Stimulated activated CD8-positive, alpha-beta memory T cell treated with anti-CD3 and anti-CD28 coated beads, Interleukin-7, amount 100 ng/mL, for 24 hours (primary cell): Measurements from ENCODE around the gene RAET1L.
"Not testable (repeated sequence)": the region's sequence is repeated elsewhere in the genome, so short reads cannot be mapped to it uniquely, and the experiment has no call there.

Experiments
- DNase-seq: peaks from one replicate; pipeline ENCODE4 v3.0.0-alpha.2; 2020; ENCODE audit warnings: low read depth

Gene RAET1L

GRCh38 chr6:150016324-150017185, 8.8 kb downstream of the RAET1L start:
- DNase-seq = no peak

- DNase-seq = not testable (repeated sequence)
Measured at GRCh38 chr6:150015281-150016001, 9.9 kb downstream of the RAET1L start.

GRCh38 chr6:150014623-150015280, 10.6 kb downstream of the RAET1L start:
- not testable (repeated sequence) for DNase-seq

GRCh38 chr6:150013785-150014622, 11.3 kb downstream of the RAET1L start:
- DNase-seq = not testable (repeated sequence)

- not testable (repeated sequence) for DNase-seq
Measured at GRCh38 chr6:150012846-150013784, 12.2 kb downstream of the RAET1L start.

GRCh38 chr6:150008588-150008987, 16.7 kb downstream of the RAET1L start:
- DNase-seq = no peak

- no peak for DNase-seq
Measured at GRCh38 chr6:150006961-150007464, 18.3 kb downstream of the RAET1L start.

- no peak for DNase-seq
Measured at GRCh38 chr6:150005761-150006651, 19.3 kb downstream of the RAET1L start.

GRCh38 chr6:150004783-150005717, 20.3 kb downstream of the RAET1L start:
- DNase-seq = peak; percentile 79

- DNase-seq = no peak
Measured at GRCh38 chr6:150004101-150004782, 21.1 kb downstream of the RAET1L start.

- not testable (repeated sequence) for DNase-seq
Measured at GRCh38 chr6:150003599-150003998, 21.7 kb downstream of the RAET1L start.

GRCh38 chr6:150002710-150003109, 22.6 kb downstream of the RAET1L start:
- no peak for DNase-seq

GRCh38 chr6:150001295-150002008, 23.9 kb downstream of the RAET1L start:
- no peak for DNase-seq

- no peak for DNase-seq
Measured at GRCh38 chr6:149999636-150000035, 25.7 kb downstream of the RAET1L start.

GRCh38 chr6:149995971-149996370, 29.4 kb downstream of the RAET1L start:
- no peak for DNase-seq

GRCh38 chr6:149995235-149995750, 30.0 kb downstream of the RAET1L start:
- no peak for DNase-seq

- DNase-seq = no peak
Measured at GRCh38 chr6:149991838-149992237, 33.5 kb downstream of the RAET1L start.
